Right cardiac atrium (tissue), 5 donors: ENCODE data around the gene SLC25A22. TPM values are rescaled to one million over a fixed set of nuclear protein-coding genes. Genes with fewer than 3 reads are reported as not detected.

Source experiments
- ATAC-seq, 2 donors: fragments of 200-7000 bp; cut with Tn5 transposase; one replicate each; pipeline versions ENCODE4 v1.8.0 to v1.9.1; 2020; ENCODE audit warnings: moderate library complexity in 2 of 2, mild to moderate bottlenecking in 1 of 2
- DNase-seq, 3 donors: peaks; one replicate each; pipeline ENCODE4 v3.0.0-alpha.2; 2020
- H3K27ac ChIP-seq: one replicate; pipeline ENCODE4 v1.5.1; 2013; ENCODE audit warnings: mild to moderate bottlenecking, low read length, control low read depth, moderate library complexity
- H3K27me3 ChIP-seq: one replicate; pipeline ENCODE4 v1.6.1; 2013; ENCODE audit not compliant: control insufficient read depth, insufficient read depth
- H3K4me1 ChIP-seq: one replicate; pipeline ENCODE4 v1.6.1; 2013; ENCODE audit warnings: low read length; ENCODE audit not compliant: control insufficient read depth, insufficient read depth
- H3K4me3 ChIP-seq: one replicate; pipeline ENCODE4 v1.5.1; 2013; ENCODE audit warnings: low read length, control low read depth
- H3K9me3 ChIP-seq: one replicate; pipeline ENCODE4 v1.6.1; 2013; ENCODE audit warnings: low read length; ENCODE audit not compliant: control insufficient read depth
- WGBS: extraction: QIAGEN DNeasy Blood & Tissue Kit; methylation state at CpG from one replicate; pipeline ENCODE4 v1.1.7; 2013; 5-methylcytosine and 5-hydroxymethylcytosine counted together
- intact Hi-C, 4 donors: fragments of 100-400 bp; cut with DNase I; formaldehyde crosslinking; loops; one replicate each; pipeline versions ENCODE4 v1.11.0 to v1.14.0; 2022 to 2023
- polyA plus RNA-seq: library from polyadenylated mRNA; stranded (reverse); fragments of 200-250 nt; gene quantifications from one replicate; pipeline ENCODE4 v1.2.3, GENCODE V29; 2013
- total RNA-seq, 4 donors: library from RNA; stranded (reverse); fragmentation: NEBNext Ultra II Directional; extraction: Animal tissue kit (Norgen Biotek cat#: 25700); gene quantifications; one replicate each; pipeline ENCODE4 v1.2.1, GENCODE V29; 2021
- donor health status: healthy with polysubstance abuse.
- donor health status: DM: no; HTN: yes; CAD: no.
- donor health status: DM: no; HTN: no; CAD: no.
- donor health status: DM: no; HTN: yes; CAD: no; lungs with severe emphysema.
- donor health status: DM: yes; HTN: yes; CAD: no.

Gene SLC25A22
- total and polyA plus RNA-seq, 5 donors, result 3.8 to 9.0 (median 6.1) TPM

- H3K27me3 ChIP-seq, result no peaks in the 10 kb centered on the region
- intact Hi-C loops, result no loop called here
- H3K27ac ChIP-seq, result peak overlapping the region; percentile 74
- under 1% methylated on average over 55 of the region's 55 CpGs for WGBS
- ATAC-seq, result peak in 1 of 2 donors; percentile 1
- no peaks in the 10 kb centered on the region for H3K9me3 ChIP-seq
- DNase-seq, result peak in 1 of 3 donors; percentile 64
- no peaks in the 10 kb centered on the region for H3K4me1 ChIP-seq
- peak overlapping the region; percentile 90 for H3K4me3 ChIP-seq
These were observed 12.0 kb upstream of the SLC25A22 start for GRCh38 chr11:810040-810567.

GRCh38 chr11:809287-810039 is 11.4 kb upstream of the SLC25A22 start, which contains the start of gene RPLP2:
Gene RPLP2 (plus strand): TSS chr11:809967. CDS start chr11:810235, 268 bp downstream.
- peak; percentile 91 to 94 for ATAC-seq
- Histone ChIP-seq H3K27me3 (no peaks in the 10 kb centered on the region), H3K27ac (peak within 1 kb of the TSS; percentile 93), H3K9me3 (no peaks in the 10 kb centered on the region), H3K4me1 (peaks cover 1% of the 10 kb centered on the region), H3K4me3 (peak within 1 kb of the TSS; percentile 90)
- under 1% methylated on average over 81 of the region's 81 CpGs for WGBS
- DNase-seq, result peak; percentile 98 to 100 (median 99)
- intact Hi-C loops, result no loop called here

- ATAC-seq, result peak in 1 of 2 donors; percentile 78
- Histone ChIP-seq H3K4me3 (peak overlapping the region; percentile 90), H3K27ac (peak overlapping the region; percentile 93), H3K9me3 (no peaks in the 10 kb centered on the region), H3K4me1 (peaks cover 3% of the 10 kb centered on the region), H3K27me3 (no peaks in the 10 kb centered on the region)
- peak in 1 of 3 donors; percentile 90 for DNase-seq
- intact Hi-C loops, result no loop called here
- WGBS, result 30% methylated on average over 36 of the region's 36 CpGs
These were observed 10.6 kb upstream of the SLC25A22 start for GRCh38 chr11:808427-809286.

GRCh38 chr11:804599-804964 is 6.5 kb upstream of the SLC25A22 start:
- H3K9me3 ChIP-seq, result no peaks in the 10 kb centered on the region
- H3K27ac ChIP-seq, result no peak overlapping the region
- DNase-seq (no peak), ATAC-seq (no peak)
- intact Hi-C loops, result no loop called here
- H3K4me3 ChIP-seq, result peak overlapping the region; percentile 49
- no peaks in the 10 kb centered on the region for H3K27me3 ChIP-seq
- 7% methylated on average over 18 of the region's 18 CpGs for WGBS
- H3K4me1 ChIP-seq, result peaks cover 3% of the 10 kb centered on the region

GRCh38 chr11:803770-804598 is 5.9 kb upstream of the SLC25A22 start:
- no peak for ATAC-seq

GRCh38 chr11:803467-803742 is 5.3 kb upstream of the SLC25A22 start:
- 84% methylated on average over 8 of the region's 8 CpGs for WGBS
- Histone ChIP-seq H3K4me3 (no peak overlapping the region), H3K4me1 (peaks cover 3% of the 10 kb centered on the region), H3K27ac (no peak overlapping the region), H3K9me3 (no peaks in the 10 kb centered on the region), H3K27me3 (no peaks in the 10 kb centered on the region)
- no peak for ATAC-seq
- DNase-seq, result no peak
- intact Hi-C loops, result no loop called here

More at GRCh38 chr11:803770-804598, 5.9 kb upstream of the SLC25A22 start:
- H3K9me3 ChIP-seq, result no peaks in the 10 kb centered on the region
- H3K27ac ChIP-seq, result no peak overlapping the region
- WGBS, result 57% methylated on average over 26 of the region's 26 CpGs
- H3K4me1 ChIP-seq, result peaks cover 3% of the 10 kb centered on the region
- no peak overlapping the region for H3K4me3 ChIP-seq
- peak in 1 of 3 donors; percentile 72 for DNase-seq
- no peaks in the 10 kb centered on the region for H3K27me3 ChIP-seq
- intact Hi-C loops, result no loop called here

- Histone ChIP-seq H3K27ac (no peak overlapping the region), H3K9me3 (no peaks in the 10 kb centered on the region), H3K27me3 (no peaks in the 10 kb centered on the region), H3K4me1 (peaks cover 3% of the 10 kb centered on the region), H3K4me3 (no peak overlapping the region)
- peak in 1 of 3 donors; percentile 71 for DNase-seq
- intact Hi-C loops, result no loop called here
- 93% methylated on average over 28 of the region's 28 CpGs for WGBS
- no peak for ATAC-seq
These were observed 4.8 kb upstream of the SLC25A22 start for GRCh38 chr11:802693-803466.

GRCh38 chr11:802018-802617 is 4.0 kb upstream of the SLC25A22 start:
- WGBS, result 96% methylated on average over 21 of the region's 21 CpGs
- DNase-seq, result no peak

GRCh38 chr11:801097-801780 is 3.2 kb upstream of the SLC25A22 start:
- intact Hi-C loops, result no loop called here
- Histone ChIP-seq H3K27me3 (no peaks in the 10 kb centered on the region), H3K4me1 (peaks cover 8% of the 10 kb centered on the region), H3K27ac (no peak overlapping the region), H3K9me3 (no peaks in the 10 kb centered on the region), H3K4me3 (no peak overlapping the region)
- WGBS, result 90% methylated on average over 20 of the region's 20 CpGs
- DNase-seq (peak in 1 of 3 donors; percentile 73), ATAC-seq (no peak)

More at GRCh38 chr11:802018-802617, 4.0 kb upstream of the SLC25A22 start:
- ATAC-seq, result no peak
- no peaks in the 10 kb centered on the region for H3K27me3 ChIP-seq
- peaks cover 3% of the 10 kb centered on the region for H3K4me1 ChIP-seq
- no peak overlapping the region for H3K27ac ChIP-seq
- no peaks in the 10 kb centered on the region for H3K9me3 ChIP-seq
- intact Hi-C loops, result no loop called here
- H3K4me3 ChIP-seq, result no peak overlapping the region
